A673 (cell line): Measurements from ENCODE around the gene REELD1. TPM values are rescaled to one million over a fixed set of nuclear protein-coding genes. Genes with fewer than 3 reads are reported as not detected.

Source experiments
- BruUV-seq: library from RNA; stranded (reverse); fragments of 400-500 nt; replicated peaks from 2 replicates; lab custom pipeline; 2021; lab: Mats Ljungman, UMichigan
- CTCF ChIA-PET: fragments of 300-600 bp; sonication (Branson Sonifier 250); formaldehyde crosslinking; loops from one replicate; lab custom pipeline; 2022; ENCODE audit warnings: antibody characterized with exemption; lab: Charles Lee
- POLR2A ChIA-PET: fragments of 300-600 bp; sonication (Branson Sonifier 250); formaldehyde crosslinking; loops from one replicate; lab custom pipeline; 2022; ENCODE audit warnings: antibody characterized with exemption; ENCODE audit not compliant: low non-redundant PET; lab: Charles Lee
- DNase-seq: peaks from one replicate; pipeline ENCODE4 v3.0.0-alpha.2; 2015; ENCODE audit warnings: low spot score
- H3K27ac ChIP-seq: fragments of 200-600 bp; sonication (generic); 2 replicates; pipeline ENCODE4 v1.5.1; 2016; ENCODE audit warnings: mixed run types, low read depth, mild to moderate bottlenecking, mixed read lengths, antibody characterized with exemption, low read length; ENCODE audit not compliant: poor library complexity, severe bottlenecking
- H3K27me3 ChIP-seq: fragments of 200-600 bp; sonication (generic); replicated peaks from 2 replicates; pipeline ENCODE4 v1.6.1; 2017; ENCODE audit warnings: mixed run types, low read depth, mild to moderate bottlenecking, mixed read lengths, antibody characterized with exemption, low read length; ENCODE audit not compliant: insufficient read depth, poor library complexity
- H3K36me3 ChIP-seq: fragments of 200-600 bp; sonication (generic); 2 replicates; pipeline ENCODE4 v1.6.1; 2016; ENCODE audit warnings: mixed run types, mild to moderate bottlenecking, mixed read lengths, antibody characterized with exemption, low read length; ENCODE audit not compliant: insufficient read depth, poor library complexity, severe bottlenecking
- H3K4me1 ChIP-seq: fragments of 200-600 bp; sonication (generic); 2 replicates; pipeline ENCODE4 v1.6.1; 2017; ENCODE audit warnings: mixed run types, mild to moderate bottlenecking, mixed read lengths, antibody characterized with exemption, low read length; ENCODE audit not compliant: insufficient read depth, poor library complexity, severe bottlenecking
- H3K4me3 ChIP-seq: fragments of 200-600 bp; sonication (generic); 2 replicates; pipeline ENCODE4 v1.5.1; 2016; ENCODE audit warnings: low read depth, mixed run types, mild to moderate bottlenecking, mixed read lengths, low read length; ENCODE audit not compliant: poor library complexity, severe bottlenecking
- H3K9me3 ChIP-seq: fragments of 200-600 bp; sonication (generic); 2 replicates; pipeline ENCODE4 v1.6.1; 2016; ENCODE audit warnings: mixed run types, low read depth, mild to moderate bottlenecking, mixed read lengths, antibody characterized with exemption, low read length; ENCODE audit not compliant: poor library complexity, severe bottlenecking
- CTCF ChIP-seq: fragments of 300-800, 200-600 bp; sonication (generic); conservative IDR thresholded peaks from 2 replicates; pipeline ENCODE4 v1.5.1; 2017; ENCODE audit warnings: low read depth, mild to moderate bottlenecking, antibody characterized with exemption, low read length, moderate library complexity, mixed read lengths
- EZH2 ChIP-seq: fragments of 200-600 bp; sonication (generic); IDR thresholded peaks from 2 replicates; pipeline ENCODE4 v1.6.1; 2017; ENCODE audit warnings: borderline replicate concordance, low read depth, mild to moderate bottlenecking, mixed read lengths, antibody characterized with exemption, low read length; ENCODE audit not compliant: poor library complexity, severe bottlenecking
- intact Hi-C: fragments of 100-400 bp; cut with micrococcal nuclease; formaldehyde crosslinking; loops from one replicate; pipeline ENCODE4 v1.10.0; 2022; ENCODE audit not compliant: unreplicated experiment
- total RNA-seq: library from RNA; stranded (reverse); gene quantifications from 2 replicates; pipeline ENCODE4 v1.2.3, GENCODE V29; 2021

REELD1 gene
- total RNA-seq, 1 experiment from 2014 or later, result not detected

- intact Hi-C loops, result no loop called here
Measured at GRCh38 chr4:146178126-146178525, 36.2 kb upstream of the REELD1 start.

GRCh38 chr4:146179784-146180370 lies 34.5 kb upstream of the REELD1 start:
- Histone ChIP-seq H3K4me1 (peaks cover 25% of the 10 kb centered on the region), H3K9me3 (no peaks in the 10 kb centered on the region), H3K4me3 (no peak overlapping the region), H3K36me3 (peaks cover 5% of the 10 kb centered on the region), H3K27ac (no peak overlapping the region), H3K27me3 (no peaks in the 10 kb centered on the region)
- TF ChIP-seq CTCF (no peak), EZH2 (no peak)
- no TSS peak for BruUV-seq
- POLR2A ChIA-PET, result no interaction called here
- intact Hi-C loops, result no loop called here
- DNase-seq, result no peak
- CTCF ChIA-PET, result no interaction called here

More at GRCh38 chr4:146178126-146178525, 36.2 kb upstream of the REELD1 start:
- ChIA-PET CTCF (no interaction called here), POLR2A (no interaction called here)
- Histone ChIP-seq H3K4me3 (no peak overlapping the region), H3K36me3 (no peaks in the 10 kb centered on the region), H3K27ac (no peak overlapping the region), H3K4me1 (peaks cover 25% of the 10 kb centered on the region), H3K27me3 (no peaks in the 10 kb centered on the region), H3K9me3 (no peaks in the 10 kb centered on the region)
- BruUV-seq, result no TSS peak
- TF ChIP-seq EZH2 (no peak), CTCF (no peak)
- DNase-seq, result no peak

GRCh38 chr4:146182443-146182842 lies 31.9 kb upstream of the REELD1 start:
- ChIA-PET CTCF (no interaction called here), POLR2A (no interaction called here)
- Histone ChIP-seq H3K4me1 (peaks cover 31% of the 10 kb centered on the region), H3K36me3 (peaks cover 15% of the 10 kb centered on the region), H3K27ac (no peak overlapping the region), H3K4me3 (no peak overlapping the region), H3K27me3 (no peaks in the 10 kb centered on the region), H3K9me3 (no peaks in the 10 kb centered on the region)
- no peak for DNase-seq
- BruUV-seq, result no TSS peak
- intact Hi-C loops, result no loop called here
- TF ChIP-seq CTCF, result no peak
- no peak for TF ChIP-seq EZH2
